H7 (cell line): ENCODE measurements around the gene ELAVL4. TPM values are rescaled to one million over a fixed set of nuclear protein-coding genes. Genes with fewer than 3 reads are reported as not detected.

ENCODE experiments used
- DNase-seq: peaks from one replicate; pipeline ENCODE4 v3.0.0; 2012
- H3K27me3 ChIP-seq: 2 replicates; pipeline ENCODE4 v1.6.0; 2011; ENCODE audit warnings: mild to moderate bottlenecking, low read length; ENCODE audit not compliant: control insufficient read depth, insufficient read depth
- H3K36me3 ChIP-seq: replicated peaks from 2 replicates; pipeline ENCODE4 v1.5.1; 2011; ENCODE audit warnings: low read length; ENCODE audit not compliant: control insufficient read depth, insufficient read depth
- H3K4me3 ChIP-seq: 2 replicates; pipeline ENCODE4 v1.5.1; 2011; ENCODE audit warnings: low read depth, mild to moderate bottlenecking, control low read depth, low read length, moderate library complexity; ENCODE audit not compliant: insufficient read depth
- total RNA-seq: library from RNA; depleted of rRNA; stranded (reverse); fragments of >200 nt; shearing (Covaris generic); gene quantifications from 2 replicates; pipeline ENCODE4 v1.2.3, GENCODE V29; 2014

Gene ELAVL4
- total RNA-seq, 1 experiment from 2014 or later: 0.42 TPM

DNA sequence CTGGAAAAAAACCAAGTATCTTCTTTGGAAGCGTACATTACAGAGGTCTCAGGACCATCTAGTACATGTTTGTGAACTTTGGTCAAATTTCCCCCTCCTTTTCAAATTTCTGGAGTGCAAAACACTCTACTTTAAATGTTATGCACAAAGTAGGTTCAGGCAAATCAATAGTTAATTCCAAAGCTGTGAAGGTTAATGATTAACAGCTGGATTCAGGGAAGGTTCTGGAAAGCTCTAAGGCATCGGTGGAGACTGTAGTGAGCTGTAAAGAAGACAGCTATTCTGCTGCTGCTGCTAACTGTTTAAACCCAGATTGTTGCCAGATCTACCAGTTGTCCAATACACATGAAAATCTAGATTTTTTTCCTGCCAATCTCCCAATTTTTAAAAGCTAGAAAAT, 70.9 kb downstream of the ELAVL4 start:
- no peaks in the 10 kb centered on the region for H3K36me3 ChIP-seq

DNA sequence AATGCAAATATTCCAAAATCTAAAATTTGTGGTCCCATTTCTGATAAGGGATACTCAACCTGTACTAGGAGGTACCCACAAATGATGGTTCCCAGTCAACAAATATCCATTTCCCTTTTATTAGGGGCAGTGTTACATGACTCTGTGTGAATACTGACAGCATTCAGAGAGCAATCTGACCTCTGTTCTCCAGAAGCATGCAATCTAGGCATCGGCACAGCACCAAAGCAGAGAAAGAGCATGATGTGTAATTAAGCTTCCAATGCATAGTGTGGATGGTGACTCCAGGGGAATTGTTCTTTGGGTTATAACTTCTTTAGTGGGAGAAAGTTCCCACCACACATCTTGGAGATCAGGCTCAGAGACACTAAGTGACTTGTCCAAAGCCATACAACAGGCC, 71.6 kb downstream of the ELAVL4 start:
- Histone ChIP-seq H3K4me3 (no peak overlapping the region), H3K36me3 (no peaks in the 10 kb centered on the region), H3K27me3 (no peaks in the 10 kb centered on the region; the same call in 1 of the 2 replicates)
- no peak for DNase-seq

More for the DNA sequence above, 70.9 kb downstream of the ELAVL4 start:
- no peak for DNase-seq
- Histone ChIP-seq H3K27me3 (no peaks in the 10 kb centered on the region; the same call in 1 of the 2 replicates), H3K4me3 (no peak overlapping the region)

DNA sequence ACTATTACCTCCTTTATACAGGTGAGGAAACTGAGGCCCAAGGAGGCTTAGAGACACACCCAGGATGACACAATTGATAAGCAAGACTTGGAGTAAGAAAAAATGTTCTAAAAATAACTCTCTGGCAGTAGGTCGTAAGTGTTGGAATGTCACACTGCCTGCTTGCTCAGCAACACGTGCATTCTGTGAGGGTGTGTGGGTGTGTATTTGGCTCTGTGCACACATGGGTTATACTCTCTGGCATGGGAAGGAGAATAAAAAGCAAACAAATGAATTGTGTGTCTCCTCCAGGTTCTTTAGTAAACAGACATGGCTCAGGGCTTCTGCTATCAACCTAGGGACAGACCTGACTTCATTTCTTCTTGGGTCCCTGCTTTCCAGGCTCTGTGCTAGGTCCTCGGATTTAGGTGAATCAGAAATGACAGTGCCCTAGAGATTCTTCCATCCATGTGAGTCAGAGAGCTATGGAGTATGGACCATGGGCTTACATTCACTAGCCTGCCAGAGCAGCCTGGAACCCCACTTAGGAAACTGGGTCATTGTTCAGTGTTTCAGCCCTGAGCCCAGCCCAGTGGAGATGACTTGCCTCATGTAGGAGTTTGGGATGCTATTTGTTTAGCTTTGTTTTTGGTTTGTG, 72.4 kb downstream of the ELAVL4 start:
- no peak for DNase-seq
- no peaks in the 10 kb centered on the region; the same call in 1 of the 2 replicates for H3K27me3 ChIP-seq
- H3K4me3 ChIP-seq: no peak overlapping the region
- no peaks in the 10 kb centered on the region for H3K36me3 ChIP-seq

DNA sequence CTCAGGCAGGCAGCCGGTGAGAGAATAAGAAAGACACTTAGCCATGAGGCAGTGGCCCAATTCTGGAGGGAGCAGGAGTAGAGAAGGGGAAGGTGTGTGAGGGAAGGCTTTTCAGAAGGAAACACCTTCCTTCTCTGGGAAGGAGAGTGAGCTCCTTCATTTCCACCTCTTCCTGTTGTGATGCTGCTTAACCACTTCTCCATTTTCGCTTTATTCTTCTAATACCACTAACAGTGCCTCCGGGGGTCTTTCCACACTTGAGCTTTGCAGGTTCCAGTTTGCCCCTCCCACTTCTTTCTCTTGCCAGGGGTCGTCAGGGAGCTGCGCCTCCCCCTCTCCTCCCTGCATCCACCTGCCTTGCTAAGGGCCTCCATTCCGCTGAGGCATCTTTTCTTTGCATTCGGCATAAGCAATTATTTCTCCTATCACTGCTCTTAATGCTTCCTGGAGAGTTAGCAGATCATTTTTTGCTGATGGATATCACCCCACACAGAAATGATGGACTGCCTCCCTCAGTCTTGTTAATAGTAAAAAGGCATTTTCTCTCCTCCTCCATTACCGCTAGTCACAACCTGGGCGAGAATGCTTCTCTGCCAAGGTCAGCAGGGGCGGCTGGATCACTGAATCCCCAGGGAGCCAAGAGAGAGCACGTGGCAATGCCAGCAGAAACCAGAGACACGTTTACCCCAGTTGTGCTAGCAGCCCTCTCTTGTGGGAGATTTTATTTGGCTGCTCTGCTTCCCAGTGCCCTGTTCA, 74.8 kb downstream of the ELAVL4 start:
- no peaks in the 10 kb centered on the region; the same call in 1 of the 2 replicates for H3K27me3 ChIP-seq
- H3K36me3 ChIP-seq: no peaks in the 10 kb centered on the region
- peak; percentile 19 for DNase-seq
- no peak overlapping the region for H3K4me3 ChIP-seq

DNA sequence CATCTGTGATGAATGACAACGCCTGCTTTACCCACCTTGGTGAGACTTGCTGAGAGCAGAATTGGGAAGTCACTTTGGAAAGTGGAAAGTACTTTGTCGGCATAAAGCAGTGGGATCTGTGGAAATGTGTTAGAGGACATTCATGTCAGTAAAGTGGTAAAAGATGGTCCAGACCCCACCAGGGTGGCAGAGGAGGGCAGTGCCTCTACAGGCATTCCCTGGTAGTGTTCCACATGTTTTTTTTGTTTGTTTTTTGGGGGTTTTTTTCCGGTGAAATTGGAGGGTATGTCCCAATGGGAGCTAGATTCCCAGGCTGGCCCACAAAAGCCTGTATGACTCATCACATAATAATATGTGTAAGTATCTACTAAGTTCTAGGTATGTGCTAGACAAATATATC, 80.6 kb downstream of the ELAVL4 start:
- H3K36me3 ChIP-seq: no peaks in the 10 kb centered on the region
- no peak for DNase-seq
- no peaks in the 10 kb centered on the region; the same call in 1 of the 2 replicates for H3K27me3 ChIP-seq
- H3K4me3 ChIP-seq: no peak overlapping the region

DNA sequence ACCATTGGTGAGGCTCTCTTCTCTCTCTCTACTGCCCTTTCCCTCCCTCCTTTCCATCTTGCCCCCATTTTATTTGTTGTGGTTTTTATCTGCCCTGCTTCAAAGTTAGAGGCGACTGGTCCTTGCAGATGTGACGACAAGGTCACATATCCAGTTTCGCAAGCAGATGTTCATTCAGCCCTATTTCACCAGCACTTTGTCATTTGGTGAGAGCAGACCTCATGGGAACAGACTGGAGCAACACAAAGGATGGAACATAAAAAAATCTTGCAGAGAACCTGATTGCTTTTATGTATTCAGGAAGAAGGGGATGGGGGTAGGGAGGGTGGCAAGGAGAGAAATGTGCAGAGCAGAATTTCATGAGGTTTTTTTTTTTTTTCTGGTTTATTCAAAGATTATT, 84.3 kb downstream of the ELAVL4 start:
- no peak for DNase-seq
- Histone ChIP-seq H3K27me3 (no peaks in the 10 kb centered on the region), H3K36me3 (no peaks in the 10 kb centered on the region), H3K4me3 (no peak overlapping the region)

DNA sequence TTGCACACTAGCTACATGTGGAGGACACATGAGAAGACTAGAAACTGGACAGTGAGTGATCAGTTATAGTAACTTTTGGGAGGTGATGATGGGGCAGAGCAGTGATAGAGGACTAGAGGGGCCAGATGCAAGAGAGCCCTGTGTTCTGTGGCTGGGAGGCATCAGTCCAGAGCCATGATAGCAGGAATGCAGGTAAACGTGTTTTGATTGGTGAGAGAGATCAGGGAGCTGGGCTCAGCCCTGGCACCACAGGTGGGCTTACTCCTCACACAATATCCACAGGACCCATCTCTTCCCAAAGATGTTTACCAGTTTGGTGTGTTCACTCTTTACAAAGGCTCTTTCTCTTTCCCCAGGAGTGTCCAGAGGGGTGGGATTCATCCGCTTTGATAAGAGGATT, 86.5 kb downstream of the ELAVL4 start:
- no peak for DNase-seq
- Histone ChIP-seq H3K27me3 (no peaks in the 10 kb centered on the region), H3K4me3 (no peak overlapping the region), H3K36me3 (no peaks in the 10 kb centered on the region)

DNA sequence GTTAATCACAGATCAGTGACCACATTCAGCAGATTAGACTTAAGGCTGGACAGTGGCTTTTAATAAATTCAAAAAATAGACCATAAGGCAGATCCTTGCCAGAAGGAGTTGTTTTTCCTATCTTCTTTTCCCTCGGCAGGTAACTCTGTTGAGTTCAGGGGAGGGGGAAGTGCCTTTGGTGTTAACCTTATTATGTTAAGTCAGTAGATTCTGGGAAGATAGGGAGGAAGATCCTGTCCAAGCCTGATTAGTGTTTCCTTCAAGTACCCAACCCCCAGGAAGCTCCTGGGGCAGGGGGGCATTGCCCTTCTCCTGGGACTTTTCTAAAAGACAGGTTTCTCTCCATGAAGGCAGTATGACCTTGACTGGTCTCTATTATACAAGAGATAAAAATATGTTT, 87.4 kb downstream of the ELAVL4 start:
- Histone ChIP-seq H3K4me3 (no peak overlapping the region), H3K36me3 (no peaks in the 10 kb centered on the region), H3K27me3 (no peaks in the 10 kb centered on the region)
- no peak for DNase-seq

DNA sequence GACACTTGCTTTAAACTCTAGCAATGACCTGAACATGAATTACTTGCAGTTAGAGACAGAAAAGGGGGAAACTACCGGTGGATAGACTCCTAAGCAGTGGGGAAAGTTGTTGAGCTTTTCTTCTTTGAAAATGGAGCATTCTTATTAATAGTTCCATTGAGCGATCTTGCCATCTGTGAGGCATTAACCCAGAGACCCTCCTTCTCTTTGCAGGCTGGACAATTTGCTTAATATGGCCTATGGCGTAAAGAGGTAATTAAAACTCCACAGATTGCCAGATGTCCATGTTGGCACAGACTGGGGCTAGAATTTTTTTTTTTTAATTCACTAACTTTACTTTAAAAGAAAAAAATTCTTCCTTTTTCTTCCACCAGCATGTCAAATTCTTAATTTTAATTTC, 88.5 kb downstream of the ELAVL4 start:
- no peak for DNase-seq
- no peaks in the 10 kb centered on the region for H3K27me3 ChIP-seq

DNA sequence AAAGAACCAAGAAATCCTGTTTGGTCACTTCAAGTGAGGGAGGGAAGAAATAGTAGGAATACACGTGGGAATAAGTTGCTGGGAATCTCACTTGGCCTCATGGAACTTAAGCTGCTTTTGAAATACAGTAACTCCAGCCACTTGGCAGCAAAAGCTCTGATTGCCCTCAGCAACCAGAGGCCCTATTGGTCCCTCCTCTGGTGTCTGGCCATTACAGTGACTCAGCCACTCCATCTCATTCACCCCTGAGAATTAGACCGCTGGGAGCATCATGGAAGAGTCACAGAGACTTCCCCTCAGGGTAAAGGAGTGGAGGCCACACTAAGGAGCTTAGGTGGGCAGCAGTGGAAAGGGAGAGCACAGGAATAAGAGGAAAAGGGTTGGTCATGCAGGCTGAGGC, 99.6 kb downstream of the ELAVL4 start:
- Histone ChIP-seq H3K36me3 (no peaks in the 10 kb centered on the region), H3K4me3 (no peak overlapping the region), H3K27me3 (peaks cover 2% of the 10 kb centered on the region; the same call in 1 of the 2 replicates)
- DNase-seq: no peak

More for the DNA sequence above, 88.5 kb downstream of the ELAVL4 start:
- no peak overlapping the region for H3K4me3 ChIP-seq
- no peaks in the 10 kb centered on the region for H3K36me3 ChIP-seq

DNA sequence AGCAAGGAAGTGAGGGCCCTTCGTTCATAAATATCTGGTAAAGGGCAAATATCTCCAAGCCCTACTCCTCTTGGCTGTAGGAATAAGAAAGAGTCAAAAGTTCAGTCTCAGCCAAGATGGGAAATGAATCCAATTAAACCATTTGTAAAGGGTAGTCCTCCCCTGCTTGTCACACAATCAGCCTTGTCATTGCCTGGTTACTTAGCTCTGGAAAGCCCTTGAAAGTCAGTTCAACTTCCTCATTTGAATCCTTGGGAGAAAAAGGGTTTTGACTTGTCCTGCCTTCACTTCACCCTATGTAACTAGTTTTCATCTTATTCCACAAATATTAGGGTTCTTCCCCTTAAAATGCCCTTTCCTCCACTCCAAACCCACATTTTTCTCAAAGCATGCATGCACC, 100.0 kb downstream of the ELAVL4 start:
- H3K27me3 ChIP-seq: peaks cover 2% of the 10 kb centered on the region; the same call in 1 of the 2 replicates
- DNase-seq: no peak
- H3K4me3 ChIP-seq: no peak overlapping the region

DNA sequence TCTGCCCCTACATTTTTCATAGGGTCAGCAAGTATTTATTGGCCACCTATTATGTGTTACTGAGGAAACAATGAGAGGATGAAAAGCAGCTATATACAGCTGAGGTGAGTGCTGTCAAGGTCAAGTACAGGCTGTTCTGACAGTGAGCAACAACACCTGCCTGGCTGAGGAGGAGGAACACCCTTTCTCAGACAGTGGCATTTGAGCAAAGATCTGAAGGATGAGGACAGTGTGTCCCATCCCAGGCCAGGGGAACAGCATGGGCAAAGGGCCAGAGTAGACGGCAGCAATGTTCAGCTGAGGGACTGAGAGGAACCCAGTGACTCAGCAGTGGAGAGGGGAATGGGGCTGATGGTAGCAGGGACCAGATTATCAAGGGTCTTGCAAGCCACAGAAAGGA, 101.0 kb downstream of the ELAVL4 start:
- no peaks in the 10 kb centered on the region for H3K36me3 ChIP-seq
- DNase-seq: no peak
- H3K27me3 ChIP-seq: peaks cover 2% of the 10 kb centered on the region; the same call in 1 of the 2 replicates
- H3K4me3 ChIP-seq: no peak overlapping the region

More for the DNA sequence above, 100.0 kb downstream of the ELAVL4 start:
- H3K36me3 ChIP-seq: no peaks in the 10 kb centered on the region

DNA sequence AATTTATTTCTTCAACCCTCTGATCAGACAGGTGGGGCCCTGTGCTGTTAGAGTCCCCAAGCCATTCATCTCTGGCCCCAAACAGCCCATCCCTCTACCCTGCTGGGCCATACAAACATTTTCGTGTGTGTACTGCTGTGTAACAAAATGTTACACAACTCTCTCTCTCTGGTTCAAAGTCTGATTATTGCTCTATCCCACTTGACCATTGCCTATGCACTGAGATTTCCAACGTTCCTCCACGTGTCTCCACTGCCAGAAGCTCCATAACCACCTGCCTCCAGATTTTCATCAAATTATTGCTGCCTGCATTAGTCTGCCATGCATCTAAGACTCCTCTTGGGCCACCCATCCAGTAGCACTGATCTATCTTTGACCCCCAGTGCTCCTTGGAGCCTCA, 104.8 kb downstream of the ELAVL4 start:
- H3K36me3 ChIP-seq: no peaks in the 10 kb centered on the region
- no peak overlapping the region for H3K4me3 ChIP-seq
- DNase-seq: no peak
- H3K27me3 ChIP-seq: peaks cover 2% of the 10 kb centered on the region; the same call in 1 of the 2 replicates

DNA sequence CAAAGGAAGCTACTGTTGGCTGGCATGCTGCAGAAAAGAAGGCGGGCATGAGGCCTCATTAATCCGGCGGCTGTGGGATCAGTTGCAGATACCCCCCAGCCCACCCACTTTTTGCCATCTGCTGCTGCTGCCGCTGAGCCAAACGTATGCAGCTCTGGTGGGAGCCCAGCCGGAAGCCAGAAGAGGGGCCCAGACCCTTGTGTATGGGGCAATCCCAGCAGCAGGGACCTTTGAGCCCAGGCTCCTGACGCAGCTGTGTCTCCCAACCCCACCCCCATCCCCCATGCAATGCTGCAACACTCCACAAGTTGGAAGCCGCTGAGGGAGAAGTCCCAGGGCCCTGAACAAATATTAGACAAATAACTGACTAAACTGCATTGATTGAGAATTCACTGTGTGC, 106.0 kb downstream of the ELAVL4 start:
- H3K27me3 ChIP-seq: peaks cover 2% of the 10 kb centered on the region; the same call in 1 of the 2 replicates
- no peaks in the 10 kb centered on the region for H3K36me3 ChIP-seq
- H3K4me3 ChIP-seq: no peak overlapping the region
- DNase-seq: no peak
